Measurements from ENCODE around the gene RAC2. TPM values are rescaled to one million over a fixed set of nuclear protein-coding genes. Genes with fewer than 3 reads are reported as not detected.

Gene RAC2
- total RNA-seq, 4 donors from 2014 or later, result 4.1 to 21.9 (median 7.2) TPM

DNA sequence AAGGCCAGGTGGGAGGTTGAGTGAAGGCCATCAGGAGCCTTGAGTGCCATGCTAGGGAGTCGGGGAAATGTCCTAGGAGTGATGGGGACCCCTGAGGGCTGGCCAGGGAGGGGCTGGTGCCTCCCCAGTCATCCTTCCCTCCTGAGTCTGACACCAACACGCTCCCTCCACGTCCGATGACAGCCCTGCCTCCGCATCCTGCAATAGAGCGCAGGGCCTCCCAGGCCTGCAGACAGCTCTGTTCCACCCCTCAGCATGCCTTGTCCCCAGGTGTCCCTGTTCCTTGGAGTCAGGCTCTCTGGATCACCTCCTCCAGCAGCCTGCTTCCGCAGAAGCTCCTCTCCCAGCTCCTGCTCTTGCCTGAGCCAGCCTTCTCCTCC is 3.1 kb downstream of the RAC2 start:
- H3K9me3 ChIP-seq, result no peaks in the 10 kb centered on the region
- no peak overlapping the region for H3K27ac ChIP-seq (replicated peaks in 1 of 4)
- intact Hi-C loops (cut with DNase I), result no loop called here
- DNase-seq (ENCODE audit: extremely low spot score), result no peak
- H3K27me3 ChIP-seq, result peaks cover 0 to 95% (median 10%) of the 10 kb centered on the region in 4 donors
- no peak overlapping the region for H3K4me3 ChIP-seq
- no peaks in the 10 kb centered on the region for H3K36me3 ChIP-seq
- H3K4me1 ChIP-seq, result no peaks in the 10 kb centered on the region
- TF ChIP-seq, protein P1, sequence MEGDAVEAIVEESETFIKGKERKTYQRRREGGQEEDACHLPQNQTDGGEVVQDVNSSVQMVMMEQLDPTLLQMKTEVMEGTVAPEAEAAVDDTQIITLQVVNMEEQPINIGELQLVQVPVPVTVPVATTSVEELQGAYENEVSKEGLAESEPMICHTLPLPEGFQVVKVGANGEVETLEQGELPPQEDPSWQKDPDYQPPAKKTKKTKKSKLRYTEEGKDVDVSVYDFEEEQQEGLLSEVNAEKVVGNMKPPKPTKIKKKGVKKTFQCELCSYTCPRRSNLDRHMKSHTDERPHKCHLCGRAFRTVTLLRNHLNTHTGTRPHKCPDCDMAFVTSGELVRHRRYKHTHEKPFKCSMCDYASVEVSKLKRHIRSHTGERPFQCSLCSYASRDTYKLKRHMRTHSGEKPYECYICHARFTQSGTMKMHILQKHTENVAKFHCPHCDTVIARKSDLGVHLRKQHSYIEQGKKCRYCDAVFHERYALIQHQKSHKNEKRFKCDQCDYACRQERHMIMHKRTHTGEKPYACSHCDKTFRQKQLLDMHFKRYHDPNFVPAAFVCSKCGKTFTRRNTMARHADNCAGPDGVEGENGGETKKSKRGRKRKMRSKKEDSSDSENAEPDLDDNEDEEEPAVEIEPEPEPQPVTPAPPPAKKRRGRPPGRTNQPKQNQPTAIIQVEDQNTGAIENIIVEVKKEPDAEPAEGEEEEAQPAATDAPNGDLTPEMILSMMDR (IDR thresholded peaks at IDR 0.05), result no peak
- no peak for TF ChIP-seq POLR2A (IDR thresholded peaks at IDR 0.05; ENCODE audit: low read depth)
- no peak for TF ChIP-seq EP300 (IDR thresholded peaks at IDR 0.05)
- no peak for TF ChIP-seq POLR2AphosphoS5 (IDR thresholded peaks at IDR 0.05)
- 76% methylated on average over 3 of the region's 7 CpGs for WGBS

DNA sequence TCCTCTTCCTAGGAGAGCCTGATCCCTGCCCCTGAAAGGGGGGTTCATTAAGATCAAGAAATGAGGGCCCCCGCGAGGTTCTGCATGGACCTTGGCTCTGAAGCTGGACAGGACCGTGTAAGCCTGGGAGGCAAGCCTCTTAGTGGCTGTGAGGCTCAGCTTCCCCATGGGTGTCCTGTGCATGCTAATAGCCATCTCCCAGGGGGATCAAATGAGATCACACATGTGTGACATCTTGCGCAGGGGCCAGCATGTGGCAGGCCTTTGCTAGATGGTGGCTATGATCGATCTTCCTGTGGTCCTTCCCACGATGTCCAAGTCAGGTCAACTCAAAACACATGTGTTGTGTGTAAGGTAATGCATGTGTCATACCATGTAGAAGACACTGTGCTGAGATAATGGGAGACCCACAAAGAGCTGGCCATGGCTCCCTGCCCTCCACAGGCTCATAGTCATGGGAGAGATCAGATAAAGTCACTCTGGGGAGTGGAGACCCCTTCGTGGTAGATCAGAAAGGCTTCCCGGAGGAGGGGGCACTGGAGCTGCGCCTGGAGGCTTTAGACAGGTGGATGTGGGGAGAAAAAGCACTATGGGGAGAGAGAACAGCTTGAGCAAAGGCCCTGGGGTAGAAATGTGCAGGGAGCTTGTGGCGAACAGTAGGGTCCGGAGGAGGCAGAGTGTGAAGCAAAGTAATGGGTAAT is 3.7 kb downstream of the RAC2 start:
- intact Hi-C loops (cut with DNase I), result no loop called here
- Histone ChIP-seq H3K9me3 (no peaks in the 10 kb centered on the region), H3K27ac (replicated peaks in 1 of 4) (no peak overlapping the region), H3K27me3 (peaks cover 0 to 100% (median 13%) of the 10 kb centered on the region in 4 donors), H3K4me1 (no peaks in the 10 kb centered on the region), H3K4me3 (no peak overlapping the region), H3K36me3 (no peaks in the 10 kb centered on the region)
- TF ChIP-seq POLR2A (IDR thresholded peaks at IDR 0.05; ENCODE audit: low read depth) (no peak), EP300 (IDR thresholded peaks at IDR 0.05) (no peak), POLR2AphosphoS5 (IDR thresholded peaks at IDR 0.05) (no peak)
- TF ChIP-seq, protein P1 (IDR thresholded peaks at IDR 0.05), result no peak
- DNase-seq (ENCODE audit: extremely low spot score), result no peak
- WGBS, result 80% methylated on average over 11 of the region's 11 CpGs

DNA sequence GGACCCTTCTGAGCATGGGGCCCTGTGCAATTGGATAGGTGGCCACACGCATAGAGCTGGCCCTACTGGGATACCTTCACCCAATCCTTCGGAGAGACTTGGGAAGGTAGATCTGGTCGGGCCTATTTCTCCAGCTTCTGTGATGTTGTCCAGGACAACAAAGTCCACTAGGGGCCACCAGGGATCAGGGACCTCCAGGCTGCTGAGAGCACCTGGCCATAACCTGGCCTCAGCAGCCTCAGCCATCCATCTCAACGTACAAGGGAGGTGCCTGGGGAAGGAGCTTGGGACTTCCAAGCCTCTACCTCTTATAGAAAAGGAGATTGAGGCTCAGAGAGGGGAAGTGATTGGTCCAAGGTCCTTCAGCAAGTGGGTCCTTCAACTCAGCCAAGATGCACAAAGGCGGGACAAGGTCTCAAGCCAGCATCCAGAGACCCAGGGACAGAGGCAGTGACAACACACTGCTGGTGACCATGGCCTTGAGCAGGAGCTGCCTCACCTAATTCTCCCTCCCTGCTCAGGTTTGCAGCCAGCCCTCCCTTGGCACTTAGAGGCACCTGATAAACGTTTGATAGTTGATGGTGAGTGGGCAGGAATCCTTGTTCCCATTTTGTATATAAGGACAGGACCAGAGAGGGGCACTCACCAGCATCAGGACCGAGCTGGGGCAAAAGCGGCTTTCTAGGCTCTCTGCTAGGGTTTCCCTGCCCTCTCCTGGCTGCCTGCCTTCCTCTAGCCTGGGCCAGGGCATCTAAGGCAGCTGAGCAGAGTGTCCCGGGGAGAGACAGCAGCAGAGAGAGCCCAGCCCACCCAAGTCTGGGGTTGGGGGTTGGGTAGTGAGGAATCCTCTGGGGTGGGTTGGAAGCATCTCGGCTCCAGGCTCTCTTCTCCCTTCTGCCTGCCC is 4.5 kb downstream of the RAC2 start:
- Histone ChIP-seq H3K4me3 (no peak overlapping the region), H3K9me3 (no peaks in the 10 kb centered on the region), H3K27ac (replicated peaks in 1 of 4) (no peak overlapping the region), H3K27me3 (peaks cover 0 to 100% (median 16%) of the 10 kb centered on the region in 4 donors), H3K36me3 (no peaks in the 10 kb centered on the region), H3K4me1 (no peaks in the 10 kb centered on the region)
- DNase-seq (ENCODE audit: extremely low spot score), result no peak
- 65% methylated on average over 10 of the region's 10 CpGs for WGBS
- no peak for TF ChIP-seq POLR2AphosphoS5 (IDR thresholded peaks at IDR 0.05)
- TF ChIP-seq, protein P1 (IDR thresholded peaks at IDR 0.05), result no peak
- TF ChIP-seq POLR2A (IDR thresholded peaks at IDR 0.05; ENCODE audit: low read depth), result no peak
- no peak for TF ChIP-seq EP300 (IDR thresholded peaks at IDR 0.05)
- intact Hi-C loops (cut with DNase I), result no loop called here

DNA sequence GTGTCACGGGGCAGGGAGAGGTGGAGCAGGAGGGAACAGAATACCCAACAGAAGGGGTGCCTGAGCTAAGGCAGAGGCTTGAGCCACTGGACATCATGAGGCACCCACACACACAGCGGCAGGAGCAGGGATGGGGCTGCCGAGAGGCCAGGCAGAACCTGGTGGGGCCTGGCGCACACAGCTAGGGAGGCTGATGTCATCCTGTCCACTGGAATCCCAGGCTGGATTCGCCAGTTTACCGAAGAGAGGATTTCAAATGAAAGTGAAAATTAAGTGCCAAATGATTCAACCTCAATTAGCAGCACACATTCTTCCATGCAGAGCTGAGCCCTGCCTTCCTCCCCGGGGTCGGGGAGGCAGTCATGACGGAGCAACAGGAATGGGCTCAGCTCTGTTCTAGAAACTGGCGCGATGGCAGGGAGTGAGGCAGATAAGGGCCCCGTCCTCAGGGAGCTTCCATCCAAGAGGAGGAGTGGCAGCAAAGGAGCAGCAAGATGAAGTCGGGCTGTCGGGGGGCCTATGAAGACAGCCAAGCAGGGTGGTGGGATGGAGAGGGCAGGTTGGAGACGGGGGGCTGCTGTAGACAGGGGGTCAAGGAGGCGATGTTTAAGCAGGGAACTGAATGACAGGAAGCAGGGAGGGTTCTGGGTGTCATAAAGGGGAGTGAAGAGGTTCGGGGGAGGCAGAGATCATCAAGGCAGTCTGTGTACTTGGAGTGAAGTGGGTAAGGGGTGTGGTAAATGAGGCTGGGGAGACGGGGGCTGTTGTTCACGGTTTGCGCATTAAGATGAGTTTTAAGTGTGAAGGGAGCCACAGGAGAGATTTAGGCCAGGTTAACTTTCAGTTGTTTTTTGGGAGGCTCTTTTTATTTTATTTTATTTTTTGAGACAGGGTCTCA is 6.4 kb downstream of the RAC2 start:
- 78% methylated on average over 20 of the region's 20 CpGs for WGBS
- peaks cover 0 to 100% (median 12%) of the 10 kb centered on the region in 4 donors for H3K27me3 ChIP-seq
- no peak for DNase-seq (ENCODE audit: extremely low spot score)
- no peak overlapping the region for H3K27ac ChIP-seq (replicated peaks in 1 of 4)
- intact Hi-C loops (cut with DNase I), result no loop called here
- H3K4me1 ChIP-seq, result no peaks in the 10 kb centered on the region
- no peak overlapping the region for H3K4me3 ChIP-seq
- no peak for TF ChIP-seq POLR2A (IDR thresholded peaks at IDR 0.05; ENCODE audit: low read depth)
- no peak for TF ChIP-seq EP300 (IDR thresholded peaks at IDR 0.05)
- TF ChIP-seq, protein P1 (IDR thresholded peaks at IDR 0.05), result no peak
- no peak for TF ChIP-seq POLR2AphosphoS5 (IDR thresholded peaks at IDR 0.05)
- no peaks in the 10 kb centered on the region for H3K9me3 ChIP-seq
- H3K36me3 ChIP-seq, result no peaks in the 10 kb centered on the region

Measured in esophagus muscularis mucosa (tissue), 4 donors.